GM12878 (cell line): ENCODE results near the gene PUM2.

Source experiments
- CREM ChIP-seq: IDR thresholded peaks from 2 replicates; pipeline ENCODE4 v1.6.1; 2014; ENCODE audit warnings: antibody characterized with exemption, low read depth
- CTCF ChIP-seq, 3 experiments: IDR thresholded peaks in 2 of 3; conservative IDR thresholded peaks in 1 of 3; 2 replicates each; pipeline ENCODE4 v1.5.1; 2011; ENCODE audit warnings: low read depth in 3 of 3, low read length in 3 of 3, mild to moderate bottlenecking in 3 of 3, control low read depth in 2 of 3, moderate library complexity in 2 of 3, inconsistent platforms in 1 of 3, mixed read lengths in 1 of 3; ENCODE audit not compliant: control insufficient read depth in 2 of 3, insufficient read depth in 1 of 3; ENCODE audit errors: extremely low read depth in 1 of 3
- EP300 ChIP-seq, 2 experiments: fragments of 150-350 bp in 1 of 2; IDR thresholded peaks; 2 replicates each; pipeline ENCODE4 v1.6.1; 2011 to 2012; ENCODE audit warnings: low read depth in 2 of 2, low read length in 2 of 2, borderline replicate concordance in 1 of 2, improper control_type of control experiment in 1 of 2, inconsistent platforms in 1 of 2; ENCODE audit not compliant: control insufficient read depth in 1 of 2
- ETV6 ChIP-seq, 2 experiments: fragments of 450-650 bp in 1 of 2; IDR thresholded peaks in 1 of 2; conservative IDR thresholded peaks in 1 of 2; 2 replicates each; pipeline ENCODE4 v1.6.1; 2014; ENCODE audit warnings: antibody characterized with exemption in 1 of 2, borderline replicate concordance in 1 of 2, low read depth in 1 of 2, mild to moderate bottlenecking in 1 of 2, moderate library complexity in 1 of 2
- EZH2 ChIP-seq: IDR thresholded peaks from 2 replicates; pipeline ENCODE4 v1.6.1; 2012; ENCODE audit warnings: low read depth, mild to moderate bottlenecking, control low read depth, inconsistent platforms, low read length, borderline replicate concordance; ENCODE audit not compliant: control insufficient read depth
- POLR2A ChIP-seq: IDR thresholded peaks from 2 replicates; pipeline ENCODE4 v1.6.1; 2011; ENCODE audit warnings: low read depth, mild to moderate bottlenecking, low read length
- POLR2AphosphoS5 ChIP-seq: IDR thresholded peaks from 2 replicates; pipeline ENCODE4 v1.6.1; 2011; ENCODE audit warnings: mild to moderate bottlenecking, low read length, inconsistent platforms
- RFX5 ChIP-seq: IDR thresholded peaks from 2 replicates; pipeline ENCODE4 v1.6.1; 2011; ENCODE audit warnings: low read depth, low read length, improper control_type of control experiment
- TARDBP ChIP-seq: IDR thresholded peaks from 2 replicates; pipeline ENCODE4 v1.6.1; 2016; ENCODE audit warnings: borderline replicate concordance
- ZNF384 ChIP-seq: IDR thresholded peaks from 2 replicates; pipeline ENCODE4 v1.6.1; 2012; ENCODE audit warnings: low read depth, mild to moderate bottlenecking, low read length, improper control_type of control experiment, borderline replicate concordance

- TF ChIP-seq ETV6 (conservative IDR thresholded peaks at IDR 0.05 in 1 of 2, IDR thresholded peaks at IDR 0.05 in 1 of 2; ENCODE audit: borderline replicate concordance in 1 of 2, low read depth in 1 of 2) (no peak), RFX5 (no peak), EZH2 (no peak), POLR2AphosphoS5 (no peak), ZNF384 (no peak), POLR2A (no peak), EP300 (IDR thresholded peaks at IDR 0.05; ENCODE audit: borderline replicate concordance in 1 of 2, control insufficient read depth in 1 of 2, low read depth in 2 of 2, low read length in 2 of 2) (no peak), CTCF (IDR thresholded peaks at IDR 0.05 in 2 of 3, conservative IDR thresholded peaks at IDR 0.05 in 1 of 3; ENCODE audit: control insufficient read depth in 2 of 3, extremely low read depth in 1 of 3, insufficient read depth in 1 of 3, low read depth in 3 of 3, low read length in 3 of 3) (no peak), CREM (no peak), TARDBP (no peak)
Observed at GRCh38 chr2:20357638-20358389, 7.2 kb upstream of the PUM2 start.
